ENCODE measurements around the gene TOB2. TPM values are rescaled to one million over a fixed set of nuclear protein-coding genes. Genes with fewer than 3 reads are reported as not detected.

The TOB2 gene
- polyA plus RNA-seq, 1 donor from 2014 or later: 8.2 TPM

- Histone ChIP-seq H3K27ac (ENCODE audit: low read length) (no peak overlapping the region), H3K9ac (ENCODE audit: low read length) (no peak overlapping the region), H2AFZ (ENCODE audit: low read depth, low read length) (no peak overlapping the region), H3F3A (ENCODE audit: insufficient read depth, low read length, poor library complexity, severe bottlenecking) (no peaks in the 10 kb centered on the region), H3K36me3 (ENCODE audit: insufficient read depth, low read length) (no peaks in the 10 kb centered on the region), H3K27me3 (ENCODE audit: insufficient read depth, low read depth, low read length) (no peaks in the 10 kb centered on the region), H3K9me2 (ENCODE audit: insufficient read depth, low read length) (no peaks in the 10 kb centered on the region), H4K20me1 (ENCODE audit: insufficient read depth) (no peaks in the 10 kb centered on the region), H3K9me3 (ENCODE audit: low read length) (no peaks in the 10 kb centered on the region), H3K79me2 (replicated peaks; ENCODE audit: insufficient read depth, low read length) (no peaks in the 10 kb centered on the region), H3K4me2 (ENCODE audit: low read length) (no peak overlapping the region), H3K4me3 (ENCODE audit: low read length) (no peak overlapping the region)
- no peak for TF ChIP-seq RAD21 (conservative IDR thresholded peaks at IDR 0.05)
- no peak for TF ChIP-seq EZH2 (IDR thresholded peaks at IDR 0.05; ENCODE audit: borderline replicate concordance, insufficient read depth, low read length, poor library complexity, severe bottlenecking)
- no peak for TF ChIP-seq REST (IDR thresholded peaks at IDR 0.05; ENCODE audit: borderline replicate concordance)
- TF ChIP-seq POLR2AphosphoS5 (IDR thresholded peaks at IDR 0.05): no peak
- TF ChIP-seq EP300 (conservative IDR thresholded peaks at IDR 0.05; ENCODE audit: poor library complexity, severe bottlenecking): no peak
- no peak for TF ChIP-seq SMC3 (conservative IDR thresholded peaks at IDR 0.05; ENCODE audit: poor library complexity)
- TF ChIP-seq CTCF (IDR thresholded peaks at IDR 0.05; ENCODE audit: poor library complexity, severe bottlenecking): no peak
- no peak for TF ChIP-seq TAF1 (IDR thresholded peaks at IDR 0.05; ENCODE audit: low read depth)
Measured at GRCh38 chr22:41406410-41406809, 40.2 kb downstream of the TOB2 start.

- Histone ChIP-seq H3K9me2 (ENCODE audit: insufficient read depth, low read length) (no peaks in the 10 kb centered on the region), H3K9ac (ENCODE audit: low read length) (no peak overlapping the region), H3K27ac (ENCODE audit: low read length) (no peak overlapping the region), H3K9me3 (ENCODE audit: low read length) (no peaks in the 10 kb centered on the region), H2AFZ (ENCODE audit: low read depth, low read length) (no peak overlapping the region), H4K20me1 (ENCODE audit: insufficient read depth) (no peaks in the 10 kb centered on the region), H3K36me3 (ENCODE audit: insufficient read depth, low read length) (no peaks in the 10 kb centered on the region), H3K27me3 (ENCODE audit: insufficient read depth, low read depth, low read length) (no peaks in the 10 kb centered on the region), H3K79me2 (replicated peaks; ENCODE audit: insufficient read depth, low read length) (no peaks in the 10 kb centered on the region), H3K4me2 (ENCODE audit: low read length) (no peak overlapping the region), H3F3A (ENCODE audit: insufficient read depth, low read length, poor library complexity, severe bottlenecking) (no peaks in the 10 kb centered on the region), H3K4me3 (ENCODE audit: low read length) (no peak overlapping the region)
- TF ChIP-seq SMC3 (conservative IDR thresholded peaks at IDR 0.05; ENCODE audit: poor library complexity) (no peak), TAF1 (IDR thresholded peaks at IDR 0.05; ENCODE audit: low read depth) (no peak), EZH2 (IDR thresholded peaks at IDR 0.05; ENCODE audit: borderline replicate concordance, insufficient read depth, low read length, poor library complexity, severe bottlenecking) (no peak), CTCF (IDR thresholded peaks at IDR 0.05; ENCODE audit: poor library complexity, severe bottlenecking) (no peak)
Measured at GRCh38 chr22:41405588-41405987, 41.0 kb downstream of the TOB2 start.
